ENCODE measurements around the gene CENPM.
A peak's percentile ranks its signal among the peaks of the same experiment; 100 is the strongest.

The CENPM gene

DNA sequence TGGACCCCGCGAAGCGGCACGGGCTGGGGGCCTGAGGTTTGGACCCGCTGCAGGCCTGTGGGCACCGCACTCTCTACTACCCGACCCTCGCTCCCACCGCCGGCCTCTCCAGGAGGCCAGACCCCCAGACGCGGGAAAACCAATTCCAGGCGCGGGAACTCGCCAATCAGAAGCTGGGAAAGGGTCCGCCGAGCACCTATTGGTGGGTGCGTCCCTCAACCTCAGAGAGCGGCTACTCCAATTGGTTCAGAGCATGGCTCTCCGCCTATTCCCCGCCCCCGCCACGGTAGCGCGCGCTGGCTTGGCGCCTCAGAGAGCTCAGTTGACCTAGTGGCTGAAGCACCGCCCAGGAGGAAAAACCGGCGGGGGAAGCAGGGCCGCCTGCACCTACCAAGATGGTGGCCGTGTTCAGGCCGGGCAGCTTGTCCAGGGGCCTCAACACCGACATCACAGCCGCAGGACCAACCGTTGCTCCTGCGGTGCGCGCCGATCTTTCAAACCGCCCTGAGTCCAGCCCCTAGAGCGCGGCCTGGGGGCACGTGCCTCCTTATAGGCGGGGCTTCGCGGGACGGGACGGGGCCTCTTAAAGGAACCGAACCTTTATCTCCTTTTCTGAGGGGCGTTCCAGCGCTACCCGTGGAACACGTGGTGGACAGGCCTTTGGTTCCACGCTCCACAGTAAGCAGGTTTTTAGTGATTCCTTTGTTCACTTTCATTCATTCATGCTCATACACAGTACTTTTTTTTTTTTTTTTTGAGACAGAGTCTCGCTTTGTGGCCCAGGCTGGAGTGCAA is at the start of gene CENPM:
Gene CENPM (minus strand): TSS at position 524 of the 795 bp plus-strand sequence. CDS start 76 bp downstream, at position 448.
- peak; percentile 83 for DNase-seq (ENCODE audit: low spot score)
- TF ChIP-seq CTCF (IDR thresholded peaks at IDR 0.05; ENCODE audit: extremely low read depth, missing control alignments) = no peak

- DNase-seq (ENCODE audit: low spot score) = no peak
- TF ChIP-seq CTCF (IDR thresholded peaks at IDR 0.05; ENCODE audit: extremely low read depth, missing control alignments) = no peak
Measured at GRCh38 chr22:41995211-41995610, 48.3 kb upstream of the CENPM start.

DNA sequence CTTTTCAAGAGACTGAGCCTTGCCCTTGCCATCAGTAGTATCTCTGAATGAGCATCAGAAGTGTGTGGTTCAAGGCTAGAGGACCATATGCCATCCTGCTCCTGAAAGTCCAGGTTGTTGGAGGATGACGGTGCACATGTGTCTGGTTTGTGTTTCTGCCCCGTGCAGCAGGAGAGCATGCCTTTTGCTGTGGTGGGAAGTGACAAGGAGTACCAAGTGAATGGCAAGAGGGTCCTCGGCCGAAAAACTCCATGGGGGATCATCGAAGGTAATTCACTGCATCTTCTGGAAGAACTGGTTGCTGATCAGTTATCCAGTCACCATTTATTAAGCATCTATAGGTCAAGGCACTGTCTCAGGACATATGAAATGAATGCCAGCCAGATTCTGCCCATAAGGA is 45.5 kb upstream of the CENPM start:
- no peak for TF ChIP-seq CTCF (IDR thresholded peaks at IDR 0.05; ENCODE audit: extremely low read depth, missing control alignments)
- DNase-seq (ENCODE audit: low spot score) = no peak

DNA sequence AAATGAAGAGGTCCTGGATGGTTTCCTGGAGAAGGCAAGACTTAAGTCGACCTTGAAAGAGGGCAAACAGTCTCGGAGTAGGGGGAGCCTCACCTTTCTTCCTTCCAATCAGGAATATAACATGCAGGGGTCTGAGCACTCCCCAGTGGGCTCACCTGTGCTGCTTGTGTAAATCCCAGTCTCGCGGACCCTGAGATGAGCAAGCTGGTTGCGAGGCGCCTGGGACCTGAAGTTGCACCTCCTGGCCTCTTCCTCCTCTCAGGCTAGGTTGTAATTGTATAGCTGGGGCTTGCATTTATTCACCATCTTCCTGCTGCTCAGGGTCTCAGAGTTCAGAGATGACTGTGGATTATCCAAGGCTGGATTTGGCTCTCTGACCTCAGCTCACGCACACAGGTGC is 44.2 kb upstream of the CENPM start:
- DNase-seq (ENCODE audit: low spot score) = no peak
- TF ChIP-seq CTCF (IDR thresholded peaks at IDR 0.05; ENCODE audit: extremely low read depth, missing control alignments) = no peak

DNA sequence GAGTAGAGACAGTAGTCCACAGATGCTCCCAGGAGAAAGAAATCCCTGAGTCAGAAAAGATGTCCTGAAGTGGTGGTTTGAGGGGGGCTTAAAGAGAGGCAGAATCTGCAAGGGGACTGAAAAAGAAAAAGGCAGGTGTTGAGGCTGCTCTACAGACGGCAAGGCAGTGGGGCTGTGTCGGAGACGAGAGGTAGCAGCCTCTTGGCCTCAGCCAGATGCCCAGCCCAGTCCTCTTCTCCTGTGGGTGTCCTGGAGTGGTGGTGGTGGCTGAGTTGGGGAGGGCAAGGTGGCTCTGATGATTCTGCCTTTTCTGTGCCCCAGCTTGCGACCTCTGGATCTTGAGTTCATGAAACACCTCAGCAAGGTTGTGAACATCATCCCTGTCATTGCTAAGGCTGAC is 42.3 kb upstream of the CENPM start:
- TF ChIP-seq CTCF (IDR thresholded peaks at IDR 0.05; ENCODE audit: extremely low read depth, missing control alignments) = no peak
- DNase-seq (ENCODE audit: low spot score) = no peak

DNA sequence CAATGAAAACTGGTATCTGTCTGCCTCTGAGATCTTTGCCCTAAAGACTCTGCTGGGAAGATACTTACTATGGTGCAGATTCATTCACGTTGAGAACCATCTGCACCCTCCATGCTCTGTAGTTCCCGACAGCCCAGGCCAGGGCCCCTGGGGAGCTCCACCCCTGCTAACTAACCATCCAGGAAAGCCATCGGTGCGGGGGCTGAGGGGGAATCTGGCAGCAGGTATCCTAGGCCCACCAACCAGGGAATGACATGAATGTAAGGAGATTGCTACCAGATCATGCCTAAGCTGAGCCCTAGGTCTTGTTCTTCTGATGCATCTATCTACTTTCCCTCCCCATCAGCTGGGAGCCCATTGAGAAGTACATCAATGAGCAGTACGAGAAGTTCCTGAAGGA is 40.3 kb upstream of the CENPM start:
- no peak for TF ChIP-seq CTCF (IDR thresholded peaks at IDR 0.05; ENCODE audit: extremely low read depth, missing control alignments)
- DNase-seq (ENCODE audit: low spot score) = no peak

DNA sequence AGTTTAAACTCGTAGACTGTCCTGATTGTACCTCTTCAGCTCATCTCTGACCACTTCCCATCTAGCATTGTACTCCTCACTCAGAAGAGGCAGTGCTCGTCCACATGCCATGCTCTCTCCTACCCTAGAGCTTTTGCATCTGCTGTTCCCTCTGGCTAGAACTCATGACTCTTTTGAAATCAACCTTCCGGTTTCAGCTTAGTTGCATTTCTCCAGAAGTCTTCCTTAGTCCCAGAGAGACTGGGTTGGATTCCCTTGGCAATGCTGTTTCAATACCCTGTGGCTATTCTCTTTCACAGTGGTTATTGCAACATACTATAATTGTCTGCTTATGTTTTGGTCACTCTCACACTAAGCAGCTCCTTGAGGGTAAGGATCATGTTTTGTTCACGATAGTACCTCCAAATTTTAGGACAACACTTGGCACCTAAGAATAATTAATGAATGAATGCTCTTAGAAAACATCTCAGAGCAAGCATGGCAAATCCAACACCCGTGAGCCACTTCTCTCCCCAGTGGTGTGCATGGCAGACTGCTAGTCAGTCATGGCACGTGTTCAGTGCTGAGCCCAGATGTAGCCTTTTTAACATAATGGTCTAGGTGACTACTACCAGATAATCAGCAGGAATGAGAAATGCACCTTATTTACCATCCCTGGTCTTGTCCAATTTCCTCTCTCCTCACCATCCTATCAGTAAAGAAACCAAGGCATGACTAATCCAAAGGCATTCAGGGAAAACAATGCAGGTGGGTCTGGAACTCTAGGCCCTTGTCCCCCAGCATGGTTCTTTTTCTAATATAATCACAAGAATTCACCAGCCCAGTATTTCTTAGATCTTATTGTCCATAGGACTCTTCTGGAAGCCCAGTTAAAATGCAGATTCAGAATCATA is 36.8 kb upstream of the CENPM start:
- DNase-seq (ENCODE audit: low spot score) = no peak
- TF ChIP-seq CTCF (IDR thresholded peaks at IDR 0.05; ENCODE audit: extremely low read depth, missing control alignments) = no peak
